K562 (cell line): Measurements from ENCODE around the gene SDR42E2. TPM values are rescaled to one million over a fixed set of nuclear protein-coding genes. Genes with fewer than 3 reads are reported as not detected.

Experiments
- ARHGAP35 ChIP-seq: fragments of 450-650 bp; IDR thresholded peaks from 2 replicates; pipeline ENCODE4 v1.6.1; 2018; ENCODE audit not compliant: partially characterized antibody
- BMI1 ChIP-seq: fragments of 150-350 bp; IDR thresholded peaks from 2 replicates; pipeline ENCODE4 v1.6.1; 2014; ENCODE audit warnings: low read length
- DPF2 ChIP-seq: fragments of 450-650 bp; IDR thresholded peaks from 2 replicates; pipeline ENCODE4 v1.6.1; 2016
- ELK3 ChIP-seq: fragments of 450-650 bp; formaldehyde crosslinking; IDR thresholded peaks from 2 replicates; pipeline ENCODE4 v1.4.0; 2020; ENCODE audit warnings: mild to moderate bottlenecking
- ETV5 ChIP-seq: sonication (generic); formaldehyde crosslinking; IDR thresholded peaks from 2 replicates; pipeline ENCODE4 v1.4.0; 2020; ENCODE audit warnings: low read depth, mild to moderate bottlenecking, missing genetic modification reagents
- HEY1 ChIP-seq: fragments of 250-450 bp; sonication (Bioruptor Pico); IDR thresholded peaks from 2 replicates; pipeline ENCODE4 v1.5.0; 2020; ENCODE audit warnings: mild to moderate bottlenecking, moderate library complexity, borderline replicate concordance
- IFI16 ChIP-seq: fragments of 250-450 bp; sonication (Bioruptor Pico); IDR thresholded peaks from 2 replicates; pipeline ENCODE4 v2.1.2; 2022; ENCODE audit warnings: mild to moderate bottlenecking, inconsistent platforms
- NKRF ChIP-seq: fragments of 450-650 bp; IDR thresholded peaks from 2 replicates; pipeline ENCODE4 v1.6.1; 2016; ENCODE audit warnings: borderline replicate concordance
- SOX6 ChIP-seq: fragments of 450-650 bp; IDR thresholded peaks from 2 replicates; pipeline ENCODE4 v1.6.1; 2014; ENCODE audit warnings: mild to moderate bottlenecking
- STAT5A ChIP-seq: IDR thresholded peaks from 2 replicates; pipeline ENCODE4 v1.6.1; 2012; ENCODE audit warnings: low read length, inconsistent platforms, borderline replicate concordance
- TCF3 ChIP-seq: sonication (generic); formaldehyde crosslinking; IDR thresholded peaks from 2 replicates; pipeline ENCODE4 v1.4.0; 2020; ENCODE audit warnings: mild to moderate bottlenecking, missing genetic modification reagents
- ZBTB40 ChIP-seq, 2 experiments: fragments of 450-650 bp in 1 of 2; sonication (generic) in 1 of 2; formaldehyde crosslinking in 1 of 2; IDR thresholded peaks; 2 replicates each; pipeline versions ENCODE4 v1.7.1 to v1.9.0; 2016 to 2022; ENCODE audit warnings: inconsistent platforms in 1 of 2, mild to moderate bottlenecking in 1 of 2, missing genetic modification reagents in 1 of 2
- ZNF316 ChIP-seq: fragments of 450-650 bp; IDR thresholded peaks from 2 replicates; pipeline ENCODE4 v1.6.1; 2016
- ZNF696 ChIP-seq: fragments of 250-450 bp; sonication (Bioruptor Pico); conservative IDR thresholded peaks from 2 replicates; pipeline ENCODE4 v1.4.0; 2020; ENCODE audit warnings: mild to moderate bottlenecking, moderate library complexity
- polyA plus RNA-seq, 8 experiments: library from polyadenylated mRNA; depleted of rRNA in 4 of 8; stranded (reverse) in 5 of 8; unstranded in 3 of 8; fragments of >200 nt; fragmentation: Nextera tagmentation in 2 of 8; fragmentation: Illumina TruSeq in 1 of 8; extraction: Ambion mirVana in 2 of 8; extraction: Trizol in 1 of 8; gene quantifications; 2 replicates each; pipeline versions ENCODE4 v1.2.1 to v1.2.3, GENCODE V29; 2011 to 2014; ENCODE audit warnings: inconsistent platforms in 1 of 8, missing spikeins in 1 of 8
- total RNA-seq, 7 experiments: library from RNA; depleted of rRNA in 6 of 7; stranded (reverse); fragments of >200 nt in 6 of 7; fragmentation: Illumina TruSeq in 2 of 7; extraction: Trizol in 2 of 7; gene quantifications; 2 replicates each; pipeline versions ENCODE4 v1.2.1 to v1.2.3, GENCODE V29; 2011 to 2021; ENCODE audit warnings: low replicate concordance in 1 of 7
- TF ChIP-seq, protein P1 (sequence below): fragments of 450-650 bp; formaldehyde crosslinking; IDR thresholded peaks from 2 replicates; pipeline ENCODE4 v1.4.0; 2020; ENCODE audit warnings: mild to moderate bottlenecking, moderate library complexity

SDR42E2 gene
- total and polyA plus RNA-seq, 9 of the 15 experiments (the other 6 are each of a cell fraction or from before 2014, with no cell fraction given): 0.03 to 0.07 (median 0.04) TPM; not detected in 4

GRCh38 chr16:22216191-22216831 is 54.0 kb downstream of the SDR42E2 start (continued):
- TF ChIP-seq, protein P1, sequence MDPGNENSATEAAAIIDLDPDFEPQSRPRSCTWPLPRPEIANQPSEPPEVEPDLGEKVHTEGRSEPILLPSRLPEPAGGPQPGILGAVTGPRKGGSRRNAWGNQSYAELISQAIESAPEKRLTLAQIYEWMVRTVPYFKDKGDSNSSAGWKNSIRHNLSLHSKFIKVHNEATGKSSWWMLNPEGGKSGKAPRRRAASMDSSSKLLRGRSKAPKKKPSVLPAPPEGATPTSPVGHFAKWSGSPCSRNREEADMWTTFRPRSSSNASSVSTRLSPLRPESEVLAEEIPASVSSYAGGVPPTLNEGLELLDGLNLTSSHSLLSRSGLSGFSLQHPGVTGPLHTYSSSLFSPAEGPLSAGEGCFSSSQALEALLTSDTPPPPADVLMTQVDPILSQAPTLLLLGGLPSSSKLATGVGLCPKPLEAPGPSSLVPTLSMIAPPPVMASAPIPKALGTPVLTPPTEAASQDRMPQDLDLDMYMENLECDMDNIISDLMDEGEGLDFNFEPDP (CRISPR knock-in tag): no peak
- TF ChIP-seq TCF3 (CRISPR knock-in tag): peak; percentile 93
- TF ChIP-seq IFI16: no peak
- no peak for TF ChIP-seq ZNF696 (CRISPR knock-in tag)
- TF ChIP-seq ARHGAP35: no peak
- no peak for TF ChIP-seq ETV5 (CRISPR knock-in tag)
- 0 out of 2 replicates have a peak, but pooled peaks have one; percentile 19 for TF ChIP-seq NKRF
- no peak for TF ChIP-seq ELK3 (CRISPR knock-in tag)
- TF ChIP-seq DPF2: peak; percentile 87
- no peak for TF ChIP-seq ZNF316
- peak; percentile 86 for TF ChIP-seq STAT5A
- TF ChIP-seq ZBTB40 (IDR thresholded peaks at IDR 0.05): no peak
- no peak for TF ChIP-seq ZBTB40 (CRISPR knock-in tag; IDR thresholded peaks at IDR 0.05)
- TF ChIP-seq BMI1: no peak
- peak; percentile 95 for TF ChIP-seq SOX6
- TF ChIP-seq HEY1: peak; percentile 55; the same call in 1 of the 2 replicates
